Measurements from ENCODE around the gene VAV2.

Gene VAV2

GRCh38 chr9:133998915-133999595, 6.9 kb upstream of the VAV2 start:
- no peak for TF ChIP-seq CTCF (IDR thresholded peaks at IDR 0.05)

GRCh38 chr9:133997584-133997983, 5.5 kb upstream of the VAV2 start:
- TF ChIP-seq CTCF (IDR thresholded peaks at IDR 0.05): no peak

- no peak for TF ChIP-seq CTCF (IDR thresholded peaks at IDR 0.05)
These were observed 4.7 kb upstream of the VAV2 start for GRCh38 chr9:133996531-133997520.

GRCh38 chr9:133995012-133995896, 3.1 kb upstream of the VAV2 start:
- TF ChIP-seq CTCF (IDR thresholded peaks at IDR 0.05): no peak

- peak; percentile 99 for TF ChIP-seq CTCF (IDR thresholded peaks at IDR 0.05)
These were observed 2.4 kb upstream of the VAV2 start for GRCh38 chr9:133994353-133995011.

- TF ChIP-seq CTCF (IDR thresholded peaks at IDR 0.05): no peak
These were observed 1.6 kb upstream of the VAV2 start for GRCh38 chr9:133993635-133994253.
